ENCODE data around the gene LYSET.

- TF ChIP-seq POLR2AphosphoS5 (IDR thresholded peaks at IDR 0.05; ENCODE audit: borderline replicate concordance, low read depth, low read length) (no peak), EZH2 (IDR thresholded peaks at IDR 0.05) (no peak)
These were observed 9.6 kb upstream of the LYSET start for GRCh38 chr14:93175492-93175891.

Measured in SK-N-MC (cell line).